Fibroblast of mammary gland (primary cell): Measurements from ENCODE around the gene TOP2B.
A peak's percentile ranks its signal among the peaks of the same experiment; 100 is the strongest.

Experiments used
- DNase-seq: peaks from one replicate; pipeline ENCODE4 v3.0.0-alpha.2; 2010; ENCODE audit warnings: low read depth
- H3K4me3 ChIP-seq: 2 replicates; pipeline ENCODE4 v1.5.1; 2011; ENCODE audit warnings: low read depth, mild to moderate bottlenecking, low read length, moderate library complexity; ENCODE audit not compliant: control insufficient read depth
- TF ChIP-seq, protein P1 (sequence below): conservative IDR thresholded peaks from 2 replicates; pipeline ENCODE4 v1.5.1; 2011; ENCODE audit warnings: low read depth, low read length, inconsistent platforms; ENCODE audit not compliant: control insufficient read depth, insufficient read depth

TOP2B gene

DNA sequence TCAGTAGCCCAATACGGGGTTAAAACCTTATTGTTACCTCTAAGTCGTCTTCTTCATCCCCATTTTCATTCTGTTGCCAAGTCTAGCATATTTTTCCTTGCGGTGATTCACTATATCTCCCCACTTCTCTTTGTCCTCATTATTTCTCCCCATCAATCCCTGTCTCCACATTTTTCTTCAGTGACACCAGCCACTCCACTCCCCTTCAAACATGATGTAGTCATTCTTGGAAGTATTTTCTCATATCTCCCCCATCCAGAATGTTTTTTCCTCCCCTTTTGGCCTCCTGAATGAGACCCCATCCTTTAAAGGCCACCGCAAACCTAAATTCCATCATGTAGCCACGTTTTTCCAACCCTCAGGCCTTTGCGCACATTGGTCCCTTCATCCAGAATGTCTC, 105.9 kb downstream of the TOP2B start:
- no peak overlapping the region for H3K4me3 ChIP-seq
- TF ChIP-seq, protein P1, sequence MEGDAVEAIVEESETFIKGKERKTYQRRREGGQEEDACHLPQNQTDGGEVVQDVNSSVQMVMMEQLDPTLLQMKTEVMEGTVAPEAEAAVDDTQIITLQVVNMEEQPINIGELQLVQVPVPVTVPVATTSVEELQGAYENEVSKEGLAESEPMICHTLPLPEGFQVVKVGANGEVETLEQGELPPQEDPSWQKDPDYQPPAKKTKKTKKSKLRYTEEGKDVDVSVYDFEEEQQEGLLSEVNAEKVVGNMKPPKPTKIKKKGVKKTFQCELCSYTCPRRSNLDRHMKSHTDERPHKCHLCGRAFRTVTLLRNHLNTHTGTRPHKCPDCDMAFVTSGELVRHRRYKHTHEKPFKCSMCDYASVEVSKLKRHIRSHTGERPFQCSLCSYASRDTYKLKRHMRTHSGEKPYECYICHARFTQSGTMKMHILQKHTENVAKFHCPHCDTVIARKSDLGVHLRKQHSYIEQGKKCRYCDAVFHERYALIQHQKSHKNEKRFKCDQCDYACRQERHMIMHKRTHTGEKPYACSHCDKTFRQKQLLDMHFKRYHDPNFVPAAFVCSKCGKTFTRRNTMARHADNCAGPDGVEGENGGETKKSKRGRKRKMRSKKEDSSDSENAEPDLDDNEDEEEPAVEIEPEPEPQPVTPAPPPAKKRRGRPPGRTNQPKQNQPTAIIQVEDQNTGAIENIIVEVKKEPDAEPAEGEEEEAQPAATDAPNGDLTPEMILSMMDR: no peak
- no peak for DNase-seq

DNA sequence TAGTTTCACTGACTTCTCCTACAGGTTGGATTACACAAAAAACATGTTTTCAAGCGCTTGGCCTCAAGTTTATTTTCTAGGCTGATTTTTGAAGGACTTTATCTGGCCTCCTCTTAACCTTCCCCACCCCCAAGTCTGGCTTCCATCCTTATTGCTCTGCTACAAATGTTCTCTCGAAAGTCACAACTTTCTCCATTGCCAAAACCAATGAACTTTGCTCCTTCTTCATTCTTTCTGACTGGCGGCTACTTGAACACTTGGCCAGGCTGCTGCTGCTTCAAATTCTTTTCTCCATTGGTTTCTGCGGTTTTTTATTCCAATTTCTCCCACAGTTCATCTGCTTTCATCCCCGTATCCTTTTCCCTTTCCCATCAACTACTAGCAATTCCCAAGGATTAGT, 106.6 kb downstream of the TOP2B start:
- H3K4me3 ChIP-seq: no peak overlapping the region
- peak; percentile 33 for DNase-seq
- TF ChIP-seq, protein P1: no peak

DNA sequence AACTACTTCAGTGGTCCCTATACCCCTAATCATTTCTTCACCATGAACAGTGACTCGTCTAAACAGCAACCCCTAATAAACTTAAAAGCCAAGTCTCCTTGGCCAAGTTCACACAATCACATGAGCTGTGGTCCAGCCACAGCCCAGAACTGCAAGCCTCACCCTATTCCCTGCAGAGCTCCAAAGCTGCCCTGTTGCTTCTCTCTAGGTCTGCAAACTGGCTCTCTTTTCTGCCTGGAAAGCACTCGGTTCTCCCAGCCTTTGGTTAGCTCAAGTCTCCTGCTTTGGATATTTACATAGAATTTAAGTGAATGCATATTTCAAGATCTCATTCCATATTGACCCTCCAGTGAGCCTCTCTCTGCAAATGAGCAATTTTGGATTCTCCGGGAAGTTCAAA, 107.0 kb downstream of the TOP2B start:
- TF ChIP-seq, protein P1: no peak
- no peak for DNase-seq
- H3K4me3 ChIP-seq: no peak overlapping the region

DNA sequence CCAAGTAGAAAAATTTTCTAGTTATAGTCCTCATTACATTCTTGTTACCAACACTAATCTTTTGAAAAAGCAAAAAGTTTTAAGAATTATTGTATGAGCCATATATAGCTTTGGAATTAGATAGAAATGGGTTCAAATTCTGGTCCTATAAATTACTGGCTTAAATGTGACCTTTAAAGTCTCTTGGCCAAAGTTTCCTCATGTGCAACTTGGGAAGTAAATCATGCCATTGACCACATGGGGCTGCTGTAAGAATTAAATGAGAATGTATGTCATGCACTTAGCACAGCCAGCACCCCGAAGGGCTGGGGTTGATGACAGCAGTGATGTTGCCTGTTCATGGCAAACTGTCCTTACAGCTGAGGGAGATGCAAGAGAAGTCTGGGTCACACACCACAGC, 108.3 kb downstream of the TOP2B start:
- DNase-seq: peak; percentile 15

DNA sequence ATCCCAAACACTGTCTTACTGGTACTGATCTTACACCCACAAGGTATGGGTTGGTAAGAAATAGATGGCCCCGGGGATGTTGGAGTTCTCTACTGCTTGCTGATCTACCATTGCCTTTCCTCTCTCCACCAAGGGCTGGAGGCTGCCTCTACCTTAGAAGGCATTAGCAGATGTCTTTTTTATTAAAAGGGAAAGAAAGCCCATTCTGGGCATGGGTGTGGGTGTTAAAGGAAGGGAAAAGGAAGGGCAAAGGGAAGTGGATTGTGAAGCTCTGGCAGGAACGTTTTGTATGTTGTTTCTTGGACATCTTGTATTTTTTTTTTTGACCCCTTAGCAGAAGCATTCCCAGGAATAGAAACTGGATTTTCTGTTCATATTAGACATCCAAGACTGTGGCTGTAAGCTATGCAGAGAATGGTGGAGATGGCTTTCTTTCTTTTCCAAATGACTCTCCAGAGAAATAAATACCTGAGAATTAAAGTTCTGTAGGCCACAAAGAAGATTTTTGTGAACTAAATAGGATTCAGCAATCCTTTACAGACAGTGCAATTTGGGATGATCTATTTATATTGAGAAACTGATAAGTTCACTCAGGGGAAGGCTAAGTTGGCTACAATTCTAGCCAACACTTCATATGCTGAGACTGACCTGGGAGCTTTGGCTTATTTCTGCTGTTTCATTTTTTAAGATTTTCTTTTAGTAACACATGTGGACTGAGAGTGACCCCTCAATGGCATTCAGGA, 108.8 kb downstream of the TOP2B start:
- DNase-seq: no peak
- H3K4me3 ChIP-seq: no peak overlapping the region
- TF ChIP-seq, protein P1: no peak

More for the DNA sequence above, 108.3 kb downstream of the TOP2B start:
- TF ChIP-seq, protein P1: no peak
- no peak overlapping the region for H3K4me3 ChIP-seq

DNA sequence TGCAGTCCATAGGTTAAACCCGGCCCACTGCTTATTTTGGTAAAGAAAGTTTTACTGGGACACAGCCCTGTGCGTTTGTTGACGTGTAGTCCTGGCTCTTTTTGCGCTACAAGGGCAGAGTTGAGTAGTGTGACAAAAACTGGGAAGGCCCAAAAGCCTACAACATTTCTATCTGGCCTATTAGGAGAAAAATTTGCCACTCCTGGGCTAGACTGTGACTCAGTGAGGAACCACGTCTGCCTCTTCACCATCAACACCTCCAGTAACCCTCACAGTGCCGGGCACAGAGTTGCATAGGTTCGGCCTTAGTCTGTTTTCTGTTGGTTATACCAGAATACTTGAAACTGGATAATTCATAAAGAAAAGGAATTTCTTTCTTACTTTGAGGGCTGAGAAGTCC, 110.3 kb downstream of the TOP2B start:
- no peak for DNase-seq
- no peak overlapping the region for H3K4me3 ChIP-seq
- TF ChIP-seq, protein P1: no peak
